Ishikawa (cell line): ENCODE data around the gene ACER2.

Experiments used
- CEBPB ChIP-seq: IDR thresholded peaks from 2 replicates; pipeline ENCODE4 v1.6.1; 2012
- CREB1 ChIP-seq: IDR thresholded peaks from 2 replicates; pipeline ENCODE4 v1.6.1; 2012; ENCODE audit warnings: low read depth
- EGR1 ChIP-seq: IDR thresholded peaks from 2 replicates; pipeline ENCODE4 v1.6.1; 2012
- EP300 ChIP-seq: IDR thresholded peaks from 2 replicates; pipeline ENCODE4 v1.6.1; 2012; ENCODE audit warnings: borderline replicate concordance
- FOXM1 ChIP-seq: IDR thresholded peaks from 2 replicates; pipeline ENCODE4 v1.6.1; 2012; ENCODE audit warnings: low read depth, borderline replicate concordance
- MAX ChIP-seq: IDR thresholded peaks from 2 replicates; pipeline ENCODE4 v1.6.1; 2012
- NFIC ChIP-seq: IDR thresholded peaks from 2 replicates; pipeline ENCODE4 v1.6.1; 2012
- RAD21 ChIP-seq: IDR thresholded peaks from 2 replicates; pipeline ENCODE4 v1.6.1; 2012; ENCODE audit warnings: low read depth
- REST ChIP-seq: IDR thresholded peaks from 2 replicates; pipeline ENCODE4 v1.6.1; 2012; ENCODE audit warnings: low read depth, mild to moderate bottlenecking
- TAF1 ChIP-seq: IDR thresholded peaks from 2 replicates; pipeline ENCODE4 v1.6.1; 2012; ENCODE audit warnings: low read depth, mild to moderate bottlenecking
- TCF12 ChIP-seq: IDR thresholded peaks from 2 replicates; pipeline ENCODE4 v1.6.1; 2012; ENCODE audit warnings: low read depth
- TEAD4 ChIP-seq: IDR thresholded peaks from 2 replicates; pipeline ENCODE4 v1.6.1; 2012
- USF1 ChIP-seq: IDR thresholded peaks from 2 replicates; pipeline ENCODE4 v1.6.1; 2012
- YY1 ChIP-seq: IDR thresholded peaks from 2 replicates; pipeline ENCODE4 v1.6.1; 2012; ENCODE audit warnings: low read depth
- ZBTB7A ChIP-seq: IDR thresholded peaks from 2 replicates; pipeline ENCODE4 v1.6.1; 2012; ENCODE audit warnings: low read depth

Gene ACER2

GRCh38 chr9:19488721-19489120 is 79.9 kb downstream of the ACER2 start:
- TF ChIP-seq CREB1 (no peak), YY1 (no peak), EP300 (no peak)

- TF ChIP-seq TAF1 (no peak), RAD21 (no peak), EGR1 (no peak), NFIC (no peak), FOXM1 (no peak), REST (no peak), CEBPB (no peak), MAX (no peak), USF1 (no peak)
Observed at GRCh38 chr9:19490269-19490668, 81.5 kb downstream of the ACER2 start.

GRCh38 chr9:19490828-19491227 is 82.0 kb downstream of the ACER2 start:
- TF ChIP-seq RAD21 (no peak), TAF1 (no peak), NFIC (no peak), YY1 (no peak), ZBTB7A (no peak), REST (no peak), TEAD4 (no peak), TCF12 (no peak), CEBPB (no peak), USF1 (no peak), EGR1 (no peak), CREB1 (no peak), FOXM1 (no peak), MAX (no peak), EP300 (no peak)

GRCh38 chr9:19492775-19493173 is 84.0 kb downstream of the ACER2 start:
- no peak for TF ChIP-seq TCF12
- TF ChIP-seq TAF1: no peak
- TF ChIP-seq RAD21: no peak
- TF ChIP-seq USF1: no peak
- no peak for TF ChIP-seq MAX
- no peak for TF ChIP-seq REST
- TF ChIP-seq ZBTB7A: no peak
- TF ChIP-seq YY1: no peak
- TF ChIP-seq EP300: no peak
- TF ChIP-seq NFIC: no peak
- no peak for TF ChIP-seq CEBPB
- no peak for TF ChIP-seq FOXM1
- no peak for TF ChIP-seq EGR1
- TF ChIP-seq CREB1: no peak
- no peak for TF ChIP-seq TEAD4
